Lower lobe of right lung (tissue), 2 donors: ENCODE measurements around the gene GSG1L. TPM values are rescaled to one million over a fixed set of nuclear protein-coding genes. Genes with fewer than 3 reads are reported as not detected.
"Not testable (repeated sequence)": the region's sequence is repeated elsewhere in the genome, so short reads cannot be mapped to it uniquely, and the experiment has no call there.

Experiments used
- ATAC-seq, 2 donors: fragments of 200-7000 bp; cut with Tn5 transposase; one replicate each; pipeline ENCODE4 v1.9.1; 2020 to 2022; ENCODE audit warnings: mild to moderate bottlenecking in 2 of 2, moderate library complexity in 2 of 2
- DNase-seq: peaks from one replicate; pipeline ENCODE4 v3.0.0-alpha.2; 2020
- H3K27ac ChIP-seq: fragments of 200-600 bp; one replicate; pipeline ENCODE4 v1.8.0; 2022
- H3K27me3 ChIP-seq: fragments of 200-600 bp; one replicate; pipeline ENCODE4 v1.8.0; 2022; ENCODE audit warnings: low read depth
- H3K36me3 ChIP-seq: fragments of 200-600 bp; one replicate; pipeline ENCODE4 v1.8.0; 2022; ENCODE audit warnings: mild to moderate bottlenecking
- H3K4me1 ChIP-seq: fragments of 200-600 bp; one replicate; pipeline ENCODE4 v1.8.0; 2022
- H3K4me3 ChIP-seq: fragments of 200-600 bp; one replicate; pipeline ENCODE4 v1.8.0; 2022; ENCODE audit warnings: mild to moderate bottlenecking
- H3K9me3 ChIP-seq: fragments of 200-600 bp; one replicate; pipeline ENCODE4 v1.8.0; 2022
- intact Hi-C: fragments of 100-400 bp; cut with DNase I; formaldehyde crosslinking; loops from one replicate; pipeline ENCODE4 v1.11.0; 2022
- total RNA-seq: library from RNA; stranded (reverse); fragmentation: NEBNext Ultra II Directional; extraction: Animal tissue kit (Norgen Biotek cat#: 25700); gene quantifications from one replicate; pipeline ENCODE4 v1.2.1, GENCODE V29; 2021
- TF ChIP-seq, protein P1 (sequence below): fragments of 200-600 bp; IDR thresholded peaks from one replicate; pipeline ENCODE4 v1.8.0; 2022; ENCODE audit warnings: antibody characterized with exemption, mild to moderate bottlenecking
- donor health status: DM: no; HTN: yes; CAD: no; lungs with severe emphysema.

GSG1L gene
- total RNA-seq, 1 donor from 2014 or later = 0.30 TPM

DNA sequence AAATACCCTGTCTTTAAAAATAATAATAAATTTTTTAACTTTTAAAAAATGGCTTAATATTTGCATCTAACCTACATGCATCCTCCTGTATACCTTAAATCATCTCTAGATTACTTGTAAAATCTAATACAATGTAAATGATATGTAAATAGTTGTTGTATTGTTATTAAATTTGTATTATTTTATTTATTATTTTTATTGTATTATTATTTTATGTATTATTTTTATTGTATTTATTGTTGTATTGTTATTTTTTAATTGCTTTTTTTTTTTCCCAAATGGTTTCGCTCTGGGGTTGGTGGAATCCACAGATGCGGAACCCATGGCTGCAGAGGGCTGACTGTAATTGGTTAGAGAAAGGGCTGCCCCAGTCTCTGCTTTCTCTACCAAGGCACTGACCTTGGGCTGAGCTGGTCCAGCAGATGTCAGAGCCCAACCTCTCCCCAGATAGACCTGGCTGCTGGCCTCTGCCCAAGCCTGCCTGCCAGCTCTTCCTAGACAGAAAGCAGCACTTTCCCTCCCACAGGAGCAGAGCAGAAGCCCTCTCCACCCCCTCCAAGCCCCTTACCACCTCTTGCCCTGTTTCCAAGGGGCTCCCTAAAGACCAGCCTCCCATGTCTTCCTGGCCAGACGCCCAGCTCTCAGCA lies 183.8 kb downstream of the GSG1L start:
- H3K27ac ChIP-seq = no peak overlapping the region
- H3K4me3 ChIP-seq = no peak overlapping the region
- no peak for DNase-seq
- no peaks in the 10 kb centered on the region for H3K36me3 ChIP-seq
- intact Hi-C loops = no loop called here
- H3K9me3 ChIP-seq = peaks cover 6% of the 10 kb centered on the region
- H3K27me3 ChIP-seq = no peaks in the 10 kb centered on the region
- no peaks in the 10 kb centered on the region for H3K4me1 ChIP-seq
- ATAC-seq = no peak
- TF ChIP-seq, protein P1, sequence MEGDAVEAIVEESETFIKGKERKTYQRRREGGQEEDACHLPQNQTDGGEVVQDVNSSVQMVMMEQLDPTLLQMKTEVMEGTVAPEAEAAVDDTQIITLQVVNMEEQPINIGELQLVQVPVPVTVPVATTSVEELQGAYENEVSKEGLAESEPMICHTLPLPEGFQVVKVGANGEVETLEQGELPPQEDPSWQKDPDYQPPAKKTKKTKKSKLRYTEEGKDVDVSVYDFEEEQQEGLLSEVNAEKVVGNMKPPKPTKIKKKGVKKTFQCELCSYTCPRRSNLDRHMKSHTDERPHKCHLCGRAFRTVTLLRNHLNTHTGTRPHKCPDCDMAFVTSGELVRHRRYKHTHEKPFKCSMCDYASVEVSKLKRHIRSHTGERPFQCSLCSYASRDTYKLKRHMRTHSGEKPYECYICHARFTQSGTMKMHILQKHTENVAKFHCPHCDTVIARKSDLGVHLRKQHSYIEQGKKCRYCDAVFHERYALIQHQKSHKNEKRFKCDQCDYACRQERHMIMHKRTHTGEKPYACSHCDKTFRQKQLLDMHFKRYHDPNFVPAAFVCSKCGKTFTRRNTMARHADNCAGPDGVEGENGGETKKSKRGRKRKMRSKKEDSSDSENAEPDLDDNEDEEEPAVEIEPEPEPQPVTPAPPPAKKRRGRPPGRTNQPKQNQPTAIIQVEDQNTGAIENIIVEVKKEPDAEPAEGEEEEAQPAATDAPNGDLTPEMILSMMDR = no peak

DNA sequence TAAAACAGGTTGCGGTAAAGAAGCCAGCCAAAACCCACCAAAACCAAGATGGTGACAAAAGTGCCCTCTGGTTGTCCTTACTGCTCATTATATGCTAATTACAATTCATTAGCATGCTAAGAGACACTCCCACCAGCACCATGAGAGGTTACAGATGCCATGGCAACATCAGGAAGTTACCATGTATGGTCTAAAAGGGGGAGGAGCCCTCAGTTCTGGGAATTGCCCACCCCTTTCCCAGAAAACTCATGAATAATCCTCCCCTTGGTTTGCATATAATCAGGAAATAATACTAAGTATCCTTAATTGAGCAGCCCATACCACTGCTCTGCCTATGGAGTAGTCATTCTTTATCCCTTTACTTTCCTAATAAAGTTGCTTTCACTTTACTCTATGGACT lies 190.9 kb downstream of the GSG1L start:
- H3K27me3 ChIP-seq, H3K4me3 ChIP-seq, H3K4me1 ChIP-seq, intact Hi-C loops, DNase-seq, H3K36me3 ChIP-seq, ATAC-seq, H3K27ac ChIP-seq: not testable (repeated sequence)
- peaks cover 14% of the 10 kb centered on the region for H3K9me3 ChIP-seq

DNA sequence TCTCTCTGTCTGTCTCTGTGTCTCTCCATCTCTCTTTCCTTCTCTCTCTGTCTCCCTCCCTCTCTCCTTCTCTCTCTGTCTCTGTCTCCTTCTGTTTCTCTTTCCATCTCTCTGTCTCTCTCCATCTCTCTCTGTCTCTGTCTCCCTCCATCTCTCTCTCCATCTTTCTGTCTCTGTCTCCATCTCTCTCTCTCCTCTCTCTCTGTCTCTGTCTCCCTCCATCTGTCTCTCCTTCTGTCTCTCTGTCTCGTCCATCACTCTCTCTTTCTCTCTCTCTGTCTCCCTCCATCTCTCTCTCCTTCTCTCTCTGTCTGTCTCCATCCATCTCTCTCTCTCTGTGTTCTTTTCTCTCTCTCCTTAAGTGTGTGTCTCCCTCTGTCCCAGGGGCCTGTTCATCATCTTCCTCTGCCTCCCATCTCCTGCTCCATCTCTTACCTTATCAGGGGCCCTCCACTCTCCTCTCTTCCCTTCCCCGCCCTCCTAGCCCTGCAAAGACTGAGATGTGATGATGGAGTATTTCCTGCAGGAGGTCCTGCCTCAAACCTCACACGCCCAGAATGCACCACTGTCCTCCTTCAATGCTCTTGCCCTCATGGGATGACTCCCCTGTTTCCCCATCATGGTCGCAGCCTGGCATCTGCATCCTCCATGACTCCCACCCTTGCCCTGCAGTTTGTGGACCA lies 193.3 kb downstream of the GSG1L start:
- Histone ChIP-seq H3K4me3 (no peak overlapping the region), H3K9me3 (peaks cover 14% of the 10 kb centered on the region), H3K27me3 (no peaks in the 10 kb centered on the region), H3K4me1 (no peaks in the 10 kb centered on the region), H3K27ac (no peak overlapping the region), H3K36me3 (no peaks in the 10 kb centered on the region)
- no peak for DNase-seq
- TF ChIP-seq, protein P1 = no peak
- no peak for ATAC-seq
- intact Hi-C loops = no loop called here

DNA sequence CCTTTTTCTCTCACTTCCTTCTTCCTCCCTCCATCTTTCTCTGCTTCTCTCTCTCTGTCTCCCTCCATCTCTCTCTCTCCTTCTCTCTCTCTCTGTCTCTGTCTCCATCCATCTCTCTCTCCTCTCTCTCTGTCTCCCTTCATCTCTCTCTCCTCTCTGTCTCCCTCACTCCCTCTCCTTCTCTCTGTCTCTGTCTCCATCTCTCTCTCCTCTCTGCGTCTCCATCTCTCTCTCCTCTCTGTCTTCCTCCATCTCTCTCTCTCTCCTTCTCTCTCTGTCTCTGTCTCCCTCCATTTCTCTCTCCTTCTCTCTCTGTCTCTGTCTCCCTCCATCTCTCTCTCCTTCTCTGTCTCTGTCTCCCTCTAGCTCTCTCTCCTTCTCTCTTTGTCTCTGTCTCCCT lies 194.1 kb downstream of the GSG1L start:
- DNase-seq = no peak
- Histone ChIP-seq H3K36me3 (no peaks in the 10 kb centered on the region), H3K27me3 (no peaks in the 10 kb centered on the region), H3K27ac (no peak overlapping the region), H3K4me1 (no peaks in the 10 kb centered on the region), H3K4me3 (no peak overlapping the region), H3K9me3 (peaks cover 9% of the 10 kb centered on the region)
- ATAC-seq = no peak
- TF ChIP-seq, protein P1 = no peak
- intact Hi-C loops = no loop called here

DNA sequence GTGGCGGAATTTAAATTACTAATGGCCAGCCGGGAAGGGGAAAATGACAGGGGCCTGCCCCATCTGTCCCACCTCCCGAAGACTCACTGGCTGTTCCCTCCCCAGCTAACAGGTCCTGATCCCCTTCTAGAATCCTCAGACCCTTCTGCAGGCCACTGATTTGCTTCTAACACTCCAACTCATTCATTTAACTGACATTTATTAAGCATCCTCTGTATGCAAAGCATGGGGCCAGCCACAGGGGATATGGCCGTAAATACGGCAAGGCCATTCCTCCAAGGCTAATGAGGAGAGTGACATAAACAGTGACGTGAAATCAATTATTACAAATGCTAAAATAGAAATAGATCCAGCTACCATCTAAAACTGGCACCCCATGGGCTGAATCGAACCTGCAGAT lies 195.3 kb downstream of the GSG1L start:
- TF ChIP-seq, protein P1 = no peak
- intact Hi-C loops = no loop called here
- ATAC-seq (no peak), DNase-seq (no peak)
- Histone ChIP-seq H3K27ac (no peak overlapping the region), H3K9me3 (peaks cover 11% of the 10 kb centered on the region), H3K27me3 (no peaks in the 10 kb centered on the region), H3K36me3 (no peaks in the 10 kb centered on the region), H3K4me1 (no peaks in the 10 kb centered on the region), H3K4me3 (no peak overlapping the region)
